Peyer's patch (tissue), 4 donors: ENCODE measurements around the gene SARNP.

Experiments
- CTCF ChIP-seq, 6 experiments: fragments of 450-650 bp in 4 of 6; fragments of 200-600 bp in 2 of 6; sonication (generic) in 1 of 6; IDR thresholded peaks; one replicate each; pipeline ENCODE4 v1.5.1; 2017 to 2019; ENCODE audit warnings: antibody characterized with exemption in 6 of 6, mild to moderate bottlenecking in 3 of 6, moderate library complexity in 1 of 6
- POLR2A ChIP-seq, 2 donors: fragments of 450-650 bp; IDR thresholded peaks; one replicate each; pipeline ENCODE4 v1.5.1; 2017; ENCODE audit warnings: antibody characterized with exemption in 2 of 2, mild to moderate bottlenecking in 2 of 2, moderate library complexity in 2 of 2

- TF ChIP-seq CTCF (IDR thresholded peaks at IDR 0.05) (no peak), POLR2A (IDR thresholded peaks at IDR 0.05) (no peak)
Observed at GRCh38 chr12:55847603-55848291, 30.2 kb upstream of the SARNP start.
